NCI-H524 treated with DMSO at 0.1 percent for 48 hours (cell line): Measurements from ENCODE around the gene TMTC2.

Experiments
- DNase-seq: peaks from one replicate; lab custom pipeline; 2025; lab: John Stamatoyannopoulos, UW

The TMTC2 gene

DNA sequence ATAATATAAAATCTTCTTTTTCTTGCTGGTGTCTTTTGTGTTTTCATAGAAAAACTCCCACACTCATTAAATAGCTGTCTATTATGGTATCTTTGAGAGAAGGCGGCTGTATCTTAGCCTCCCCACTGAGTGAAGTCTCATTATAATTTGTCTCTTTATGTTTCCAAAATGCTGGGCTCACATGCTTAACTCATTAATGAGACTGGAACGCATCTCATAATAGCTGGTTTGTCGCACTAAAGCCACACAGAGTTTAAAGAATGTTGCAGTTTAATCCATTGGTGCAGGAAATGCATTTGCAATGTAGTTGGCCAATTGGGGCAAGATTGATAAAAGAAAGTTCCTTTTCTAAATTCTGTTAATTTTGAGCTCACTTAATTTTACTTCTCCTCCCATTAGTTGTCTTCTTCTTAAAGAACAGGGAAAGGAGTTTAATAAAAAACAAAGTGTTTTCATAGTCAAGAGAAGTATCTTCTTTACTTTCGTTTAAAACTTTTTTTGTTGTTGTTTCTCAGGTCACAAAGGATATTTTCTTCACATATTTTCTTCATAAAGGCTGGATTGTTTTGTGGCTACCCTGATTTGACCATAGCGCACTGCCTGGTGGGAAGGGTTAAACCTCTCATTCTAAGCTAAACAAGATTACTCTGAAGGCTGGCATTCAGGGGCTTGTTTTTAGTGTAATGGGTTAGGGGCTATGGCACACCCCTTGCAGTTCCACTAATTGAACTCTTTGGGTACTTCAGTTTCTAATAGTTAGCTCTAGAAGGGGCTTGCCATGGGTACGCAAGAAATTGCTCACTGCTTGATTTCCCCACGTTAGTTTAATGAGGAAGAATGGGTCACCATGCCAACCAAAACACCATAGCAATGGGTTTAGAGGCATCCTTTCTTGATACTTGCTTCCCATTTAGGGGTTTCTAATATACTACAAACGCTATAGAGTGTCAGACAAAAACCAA lies 197.0 kb downstream of the TMTC2 start:
- DNase-seq: no peak

- DNase-seq: no peak
Observed at GRCh38 chr12:82886671-82887340, 200.1 kb downstream of the TMTC2 start.

- DNase-seq: no peak
Observed at GRCh38 chr12:82893896-82894295, 207.2 kb downstream of the TMTC2 start.

- DNase-seq: no peak
Observed at GRCh38 chr12:82896277-82896676, 209.6 kb downstream of the TMTC2 start.

- no peak for DNase-seq
Observed at GRCh38 chr12:82896979-82897378, 210.3 kb downstream of the TMTC2 start.

DNA sequence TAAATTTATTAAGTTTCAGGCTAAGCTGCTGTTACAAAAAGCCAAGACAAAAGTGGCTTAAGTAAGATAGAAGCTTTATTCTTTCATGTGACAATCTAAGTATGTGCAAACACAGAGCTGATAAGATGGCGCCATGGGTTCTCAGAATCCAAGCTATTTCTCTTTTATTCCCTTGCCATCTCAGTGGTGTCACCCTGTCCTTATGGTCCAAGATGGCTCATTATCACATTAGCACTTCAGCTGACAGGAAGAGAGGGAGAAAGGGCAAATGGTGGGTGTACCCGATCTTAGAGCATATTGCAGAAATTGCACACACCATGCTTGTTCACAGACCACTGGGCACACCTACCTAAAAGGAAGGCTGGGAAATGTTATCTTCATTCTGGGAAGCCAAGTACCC lies 211.7 kb downstream of the TMTC2 start:
- no peak for DNase-seq

GRCh38 chr12:82904219-82904790 lies 217.6 kb downstream of the TMTC2 start:
- no peak for DNase-seq

- peak; percentile 80 for DNase-seq
Observed at GRCh38 chr12:82910246-82910893, 223.7 kb downstream of the TMTC2 start.

DNA sequence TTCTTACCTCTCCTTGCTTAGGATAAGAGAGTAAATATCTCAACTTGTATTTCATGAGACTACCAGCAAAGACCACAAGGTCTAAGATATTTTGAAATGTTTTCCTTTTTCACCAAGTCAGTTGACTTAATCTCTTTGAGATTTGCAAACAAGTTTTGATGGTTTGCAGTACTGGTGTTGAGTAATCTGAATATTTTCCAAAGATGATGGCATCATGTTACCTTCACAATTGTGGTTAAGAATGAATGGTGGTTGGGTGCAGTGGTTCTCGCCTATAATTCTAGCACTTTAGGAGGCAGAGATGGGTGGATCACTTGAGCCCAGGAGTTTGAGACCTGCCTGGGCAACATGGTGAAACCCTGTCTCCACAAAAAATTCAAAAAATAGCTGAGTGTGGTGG lies 225.7 kb downstream of the TMTC2 start:
- no peak for DNase-seq

DNA sequence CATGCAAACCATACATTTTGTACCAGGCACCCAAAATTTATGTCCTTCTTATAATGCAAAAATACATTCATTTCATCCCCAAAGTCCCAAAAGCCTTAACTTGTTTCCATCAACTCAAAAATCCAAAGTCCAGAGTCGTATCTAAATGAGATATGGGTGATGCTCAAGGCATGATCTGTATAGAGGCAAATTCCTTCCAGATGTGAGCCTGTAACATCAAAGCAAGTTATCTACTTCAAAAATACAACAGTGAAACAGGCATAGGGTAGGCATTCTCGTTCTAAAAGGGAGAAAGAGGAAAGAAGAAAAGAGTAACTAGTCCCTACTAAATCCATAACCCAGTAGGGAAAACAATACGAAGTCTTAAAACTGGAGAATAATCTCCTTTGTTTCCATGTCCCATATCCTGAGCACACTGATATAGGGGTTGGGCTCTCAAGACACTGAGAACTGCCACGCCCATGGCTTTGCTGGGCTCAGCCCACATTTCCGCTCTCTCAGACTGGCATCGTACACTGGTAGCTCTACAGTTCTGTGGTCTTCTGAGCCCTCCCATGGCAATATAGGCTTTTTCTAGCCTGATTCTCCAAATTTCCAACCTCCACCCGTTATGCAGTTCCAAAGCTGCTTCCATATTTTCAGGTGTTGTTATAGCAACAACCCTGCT lies 232.8 kb downstream of the TMTC2 start:
- DNase-seq: no peak

- no peak for DNase-seq
Observed at GRCh38 chr12:82923935-82924334, 237.2 kb downstream of the TMTC2 start.

DNA sequence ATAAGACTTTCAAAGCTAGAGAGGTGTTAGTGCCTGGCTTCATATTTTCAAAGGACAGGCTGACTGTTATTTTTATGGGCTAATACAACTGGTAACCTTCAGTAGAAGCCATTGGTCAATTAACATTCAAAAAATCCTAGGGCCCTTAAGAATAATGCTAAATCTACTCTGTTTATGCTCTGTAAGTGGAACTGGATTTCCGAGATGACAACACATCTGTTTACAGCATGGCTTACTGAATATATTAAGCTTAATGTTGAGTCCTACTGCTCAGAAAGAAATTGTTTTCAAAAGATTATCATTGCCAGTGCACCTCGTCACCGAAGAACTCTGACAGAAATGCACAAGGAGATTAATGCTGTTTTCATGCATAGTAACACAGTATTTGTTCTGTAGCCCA lies 239.9 kb downstream of the TMTC2 start:
- DNase-seq: no peak

DNA sequence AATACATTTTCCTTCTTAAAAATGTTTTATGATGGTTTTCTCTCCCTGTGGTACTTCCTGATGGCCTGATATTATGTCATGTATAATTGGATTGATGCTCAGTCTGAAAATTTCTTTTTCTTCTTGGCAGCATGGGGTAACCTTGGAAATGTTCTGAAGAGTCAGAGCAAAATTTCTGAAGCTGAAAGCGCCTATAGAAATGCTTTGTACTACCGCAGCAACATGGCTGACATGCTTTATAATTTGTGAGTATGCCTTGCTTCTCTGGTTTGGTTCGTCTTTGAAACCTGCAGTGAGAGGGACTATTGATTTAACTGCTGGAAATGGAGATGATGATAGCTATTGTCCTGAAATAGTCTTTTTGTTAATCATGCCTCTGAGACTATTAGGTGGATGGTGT lies 243.6 kb downstream of the TMTC2 start:
- no peak for DNase-seq

GRCh38 chr12:82931349-82932116 lies 244.8 kb downstream of the TMTC2 start:
- DNase-seq: no peak

GRCh38 chr12:82937151-82937550 lies 250.4 kb downstream of the TMTC2 start:
- no peak for DNase-seq

GRCh38 chr12:82942521-82942920 lies 255.8 kb downstream of the TMTC2 start:
- no peak for DNase-seq

- no peak for DNase-seq
Observed at GRCh38 chr12:82942991-82943401, 256.3 kb downstream of the TMTC2 start.

DNA sequence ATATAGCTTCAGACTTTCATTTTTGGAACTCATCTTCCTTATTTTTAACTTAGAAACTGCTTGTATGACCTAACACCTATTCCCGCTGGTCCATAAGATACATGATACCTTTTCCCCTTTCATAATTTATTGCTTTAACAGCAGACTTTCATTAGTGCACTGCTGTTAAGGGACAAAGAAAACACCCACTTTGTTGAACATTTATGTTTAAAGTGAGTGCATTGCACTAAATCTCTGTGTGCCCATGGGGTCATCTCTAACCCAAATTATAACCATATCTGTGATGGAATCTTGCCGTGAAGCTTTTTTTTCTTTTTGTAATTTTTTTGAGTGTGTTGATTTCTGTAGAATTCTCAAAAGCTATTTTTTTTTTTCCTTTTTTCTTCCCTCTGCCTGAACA lies 261.8 kb downstream of the TMTC2 start:
- DNase-seq: no peak

- no peak for DNase-seq
Observed at GRCh38 chr12:82950356-82950755, 263.6 kb downstream of the TMTC2 start.

GRCh38 chr12:82952946-82953345 lies 266.2 kb downstream of the TMTC2 start:
- DNase-seq: no peak

DNA sequence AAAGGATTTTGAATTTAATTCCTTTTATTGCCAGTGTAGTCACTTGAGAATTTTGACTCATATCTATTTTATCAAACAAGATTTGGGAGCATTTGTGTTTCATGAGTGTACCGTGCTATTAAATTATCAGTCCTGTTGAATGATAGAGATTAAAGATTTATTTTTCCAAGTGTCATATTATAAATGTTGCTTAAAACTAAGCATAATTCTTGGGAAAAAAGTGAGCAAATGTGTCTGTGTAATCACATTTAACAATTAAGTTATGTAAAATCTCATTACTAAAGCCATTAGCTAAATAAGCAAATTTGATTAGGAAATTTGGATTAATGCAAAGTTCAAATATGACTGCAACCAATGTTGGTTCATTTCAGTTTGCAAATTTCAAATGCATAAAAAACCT lies 266.7 kb downstream of the TMTC2 start:
- DNase-seq: no peak
